OCI-LY1 (cell line): Measurements from ENCODE around the gene GPRC5C.

Experiments used
- CTCF ChIP-seq: fragments of 200-600 bp; sonication (generic), shearing (Covaris generic); IDR thresholded peaks from 2 replicates; pipeline ENCODE4 v1.5.1; 2017; ENCODE audit warnings: mild to moderate bottlenecking, antibody characterized with exemption, low read length, moderate library complexity, mixed read lengths
- EZH2 ChIP-seq: fragments of 200-600 bp; sonication (generic), shearing (Covaris generic); IDR thresholded peaks from 2 replicates; pipeline ENCODE4 v1.8.0; 2017; ENCODE audit warnings: borderline replicate concordance, mixed run types, mild to moderate bottlenecking, antibody characterized with exemption, low read length, moderate library complexity, mixed read lengths

GRCh38 chr17:74394977-74395376 is 36.9 kb upstream of the GPRC5C start:
- TF ChIP-seq CTCF, result no peak
- no peak for TF ChIP-seq EZH2
